HCEC 1CT (cell line): ENCODE results near the gene SCFD1.
A peak's percentile ranks its signal among the peaks of the same experiment; 100 is the strongest.
"Not testable (repeated sequence)": the region's sequence is repeated elsewhere in the genome, so short reads cannot be mapped to it uniquely, and the experiment has no call there.

ENCODE experiments used
- DNase-seq: peaks from one replicate; pipeline ENCODE4 v3.0.0-alpha.2; 2017

Gene SCFD1

DNA sequence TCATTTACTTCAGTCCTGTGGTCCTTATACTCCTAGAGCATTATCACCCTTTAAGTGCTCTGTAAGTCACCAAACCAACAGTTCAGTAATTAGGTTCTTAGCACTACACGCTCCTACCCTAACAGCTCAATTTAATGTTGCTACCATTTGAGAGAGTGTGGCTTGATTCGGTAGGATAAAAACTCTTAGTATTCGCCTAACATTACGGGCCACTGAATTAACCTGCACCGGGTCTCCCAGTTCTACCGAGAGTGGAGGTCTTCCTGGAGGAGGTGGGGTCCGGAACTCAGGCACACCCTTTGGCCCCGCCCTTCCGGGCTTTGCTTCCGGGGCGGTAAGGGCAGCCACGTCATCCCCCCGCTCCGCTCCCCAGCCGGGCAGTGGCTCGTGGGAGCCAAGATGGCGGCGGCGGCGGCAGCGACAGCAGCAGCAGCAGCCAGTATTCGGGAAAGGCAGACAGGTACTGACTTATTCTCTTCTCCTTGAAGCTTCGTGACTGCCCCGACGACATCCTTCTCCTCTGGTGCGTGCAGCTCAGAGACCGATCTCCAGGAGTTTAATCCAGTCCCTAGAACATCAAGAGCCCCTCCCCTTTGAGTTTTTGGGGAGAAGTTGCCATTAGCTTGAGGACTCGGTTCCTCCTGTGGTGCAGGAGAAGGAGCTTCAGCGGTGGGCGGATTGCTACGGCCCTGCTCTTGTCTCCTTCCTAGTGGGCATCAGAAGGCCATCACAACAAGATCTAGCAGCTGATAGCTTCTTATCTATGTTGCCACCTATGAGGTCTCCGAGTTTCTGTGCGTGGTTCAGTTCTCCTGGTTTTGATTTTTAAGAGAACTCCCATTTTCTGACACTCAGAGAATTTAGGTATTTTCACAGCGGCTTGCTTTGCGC lies at the start of gene SCFD1:
SCFD1 (plus strand) TSS at position 380 of the 891 bp plus-strand sequence; CDS start at position 400, 20 bp downstream.
- peak; percentile 89 for DNase-seq

GRCh38 chr14:30572771-30573170 lies 49.3 kb upstream of the SCFD1 start:
- no peak for DNase-seq

GRCh38 chr14:30573226-30573814 lies 48.8 kb upstream of the SCFD1 start:
- peak; percentile 59 for DNase-seq

DNA sequence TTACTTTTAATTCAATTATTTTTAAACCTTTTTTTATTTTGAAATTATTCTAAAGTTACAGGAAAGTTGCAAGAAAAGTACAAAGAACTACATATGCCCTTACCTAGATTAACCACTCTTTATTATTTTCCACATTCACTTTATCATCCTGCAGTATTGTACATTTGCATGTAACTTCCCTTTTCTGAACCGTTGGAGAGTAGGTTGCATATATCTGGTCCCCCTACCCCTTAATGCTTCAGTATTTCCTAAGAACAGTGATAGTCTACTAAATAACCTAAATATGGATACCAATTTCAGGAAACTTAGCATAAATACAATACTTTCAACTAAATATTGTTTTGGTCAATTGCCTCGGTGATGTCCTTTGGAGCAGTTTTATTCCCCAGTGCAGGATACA lies 48.2 kb upstream of the SCFD1 start:
- DNase-seq, result no peak

DNA sequence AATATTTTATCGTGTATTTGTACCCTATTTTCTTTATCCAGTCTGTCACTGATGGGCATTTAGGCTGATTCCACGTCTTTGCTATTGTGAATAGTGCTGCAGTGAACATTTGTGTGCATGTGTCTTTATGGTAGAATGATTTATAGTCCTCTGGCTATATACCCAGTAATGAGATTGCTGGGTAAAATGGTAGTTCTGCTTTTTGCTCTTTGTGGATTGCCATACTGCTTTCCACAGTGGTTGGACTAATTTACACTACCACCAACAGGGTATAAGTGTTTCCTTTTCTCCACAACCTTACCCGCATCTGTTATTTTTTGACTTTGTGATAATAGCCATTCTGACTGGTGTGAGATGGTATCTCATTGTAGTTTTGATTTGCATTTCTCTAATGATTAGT lies 47.3 kb upstream of the SCFD1 start:
- DNase-seq, result not testable (repeated sequence)

- not testable (repeated sequence) for DNase-seq
Observed at GRCh38 chr14:30576333-30576732, 45.8 kb upstream of the SCFD1 start.

- DNase-seq, result no peak
Observed at GRCh38 chr14:30580616-30581282, 41.4 kb upstream of the SCFD1 start.

GRCh38 chr14:30581283-30581625 lies 40.9 kb upstream of the SCFD1 start:
- DNase-seq, result no peak

DNA sequence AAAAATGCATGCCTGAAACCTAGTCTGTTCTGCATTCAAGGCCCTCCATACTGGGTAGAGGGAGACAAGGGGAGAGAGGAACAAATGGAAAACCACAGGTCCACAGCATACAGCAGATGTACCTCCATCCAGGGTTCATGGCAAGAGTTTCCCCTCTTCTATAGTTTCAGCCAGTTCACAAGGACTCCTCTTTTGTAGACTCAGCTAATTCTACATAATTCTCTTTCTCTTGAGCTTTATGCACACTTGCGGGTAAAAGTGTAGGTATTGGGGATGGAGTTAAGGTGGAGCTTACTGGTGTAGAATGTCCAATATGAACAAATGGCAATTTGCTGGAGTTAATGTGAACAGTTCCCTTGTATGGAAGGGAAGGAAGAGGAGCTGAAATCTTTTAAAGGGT lies 39.7 kb upstream of the SCFD1 start:
- no peak for DNase-seq

GRCh38 chr14:30584058-30584630 lies 38.0 kb upstream of the SCFD1 start:
- peak; percentile 30 for DNase-seq

GRCh38 chr14:30585204-30585603 lies 36.9 kb upstream of the SCFD1 start:
- no peak for DNase-seq

DNA sequence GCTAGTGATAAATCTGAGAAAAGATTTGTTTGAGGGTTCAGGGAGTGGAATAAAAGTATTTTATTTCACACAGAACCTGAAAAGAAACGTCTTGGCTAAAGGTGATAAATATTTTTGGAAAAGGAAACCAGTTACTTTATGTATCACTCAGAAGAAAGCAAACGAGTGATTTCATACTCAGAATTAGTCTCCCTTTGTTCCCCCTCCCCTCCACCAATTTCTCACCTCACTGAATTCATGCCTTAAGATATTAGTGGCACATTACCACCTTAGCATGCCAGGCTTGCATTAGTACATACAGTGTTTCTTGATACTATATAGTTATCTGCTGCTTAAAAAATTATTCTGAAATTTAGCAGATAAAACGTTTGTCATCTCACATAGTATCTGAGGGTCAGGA lies 35.0 kb upstream of the SCFD1 start:
- no peak for DNase-seq

- no peak for DNase-seq
Observed at GRCh38 chr14:30588873-30589272, 33.2 kb upstream of the SCFD1 start.

GRCh38 chr14:30596935-30597334 lies 25.2 kb upstream of the SCFD1 start:
- DNase-seq, result no peak

- no peak for DNase-seq
Observed at GRCh38 chr14:30597504-30597903, 24.6 kb upstream of the SCFD1 start.

- no peak for DNase-seq
Observed at GRCh38 chr14:30600922-30601918, 20.9 kb upstream of the SCFD1 start.

DNA sequence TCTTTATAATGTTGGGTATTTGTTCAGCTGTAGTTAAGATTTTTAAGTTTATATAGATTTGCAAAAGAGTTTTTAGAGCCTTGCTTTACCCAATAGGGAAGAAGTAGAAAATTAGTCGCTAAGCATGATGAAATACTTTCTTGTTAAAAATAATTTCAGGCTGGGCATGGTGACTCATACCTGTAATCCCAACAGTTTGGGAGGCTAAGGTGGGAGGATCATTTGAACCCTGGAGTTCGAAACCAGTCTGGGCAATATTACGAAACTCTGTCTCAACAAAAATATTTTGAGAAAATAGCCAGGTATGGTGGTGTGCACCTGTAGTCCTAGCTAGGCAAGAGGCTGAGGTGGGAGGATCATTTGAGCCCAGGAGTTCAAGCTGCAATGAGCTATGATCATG lies 18.7 kb upstream of the SCFD1 start:
- DNase-seq, result no peak

- not testable (repeated sequence) for DNase-seq
Observed at GRCh38 chr14:30604696-30605095, 17.4 kb upstream of the SCFD1 start.

GRCh38 chr14:30607156-30607780 lies 14.9 kb upstream of the SCFD1 start:
- peak; percentile 30 for DNase-seq

DNA sequence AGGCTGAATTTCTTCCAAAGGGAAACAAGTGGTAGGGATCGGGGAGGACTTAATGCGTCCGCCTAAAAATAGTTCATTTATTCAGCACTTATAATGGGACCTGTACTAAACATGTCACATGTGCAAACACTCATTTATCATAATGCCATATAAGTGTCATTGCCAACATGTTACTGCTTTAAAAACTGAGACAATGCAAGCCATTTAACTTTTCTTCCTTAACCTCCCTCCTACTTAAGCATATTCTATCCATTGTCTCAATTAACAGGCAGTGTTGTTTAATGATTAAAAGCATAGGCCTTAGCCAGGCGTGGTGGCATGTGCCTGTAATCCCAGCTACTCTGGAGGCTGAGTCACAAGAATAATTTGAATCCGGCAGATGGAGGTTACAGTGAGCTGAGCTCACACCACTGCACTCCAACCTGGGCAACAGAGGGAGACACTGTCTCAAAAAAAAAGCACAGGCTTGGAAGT lies 13.5 kb upstream of the SCFD1 start:
- DNase-seq, result peak; percentile 59

DNA sequence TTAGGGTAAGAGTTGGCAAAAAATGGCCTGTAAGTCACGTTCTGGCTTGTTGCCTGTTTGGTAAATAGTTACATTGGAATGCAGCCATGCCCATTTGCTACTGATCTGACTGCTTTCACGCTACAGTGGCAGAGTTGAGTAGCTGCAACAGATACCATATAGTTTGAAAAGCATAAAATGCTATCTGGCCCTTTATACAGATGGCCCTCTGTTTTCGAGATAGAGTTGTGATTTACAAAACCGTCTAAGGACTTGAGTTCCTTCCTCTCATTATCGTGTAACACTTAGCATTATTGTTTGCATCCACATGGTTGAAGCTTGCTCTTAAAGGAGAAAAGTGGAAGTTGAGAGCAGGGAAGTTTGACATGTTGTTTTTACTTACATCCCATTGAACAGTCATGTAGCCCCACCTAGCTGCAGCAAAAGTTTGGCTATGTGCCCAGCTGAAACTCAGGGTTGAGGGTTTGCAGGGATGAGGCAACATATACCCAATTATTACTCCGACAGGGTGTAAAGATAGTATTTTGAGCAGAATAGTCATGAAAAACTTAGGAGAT lies 11.3 kb upstream of the SCFD1 start:
- peak; percentile 39 for DNase-seq
